ENCODE data around the gene AHCYL2. TPM values are rescaled to one million over a fixed set of nuclear protein-coding genes. Genes with fewer than 3 reads are reported as not detected.

Gene AHCYL2
- total and polyA plus RNA-seq, 4 donors, result 7.9 to 19.9 (median 10.9) TPM

GRCh38 chr7:129189661-129190310, 35.0 kb upstream of the AHCYL2 start:
- Histone ChIP-seq H3K9me3 (ENCODE audit: control insufficient read depth, low read length) (no peaks in the 10 kb centered on the region), H3K27ac (ENCODE audit: low read depth in 1 of 2, low read length in 2 of 2) (no peak overlapping the region), H3K4me1 (ENCODE audit: control insufficient read depth in 1 of 2, insufficient read depth in 2 of 2, low read length in 2 of 2) (no peaks in the 10 kb centered on the region), H3K4me3 (ENCODE audit: low read length in 2 of 2) (peak overlapping the region; percentile 74 to 90), H3K36me3 (ENCODE audit: control insufficient read depth in 1 of 2, insufficient read depth in 2 of 2, low read length in 1 of 2) (no peaks in the 10 kb centered on the region), H3K27me3 (ENCODE audit: control insufficient read depth in 1 of 2, insufficient read depth in 2 of 2, low read length in 1 of 2) (no peaks in the 10 kb centered on the region)
- ATAC-seq (ENCODE audit: low FRiP score) (no peak), DNase-seq (no peak)
- intact Hi-C loops (cut with DNase I), result no loop called here
- 7 to 12% methylated on average over 13 of the region's 13 CpGs for WGBS, 2 donors

- no peak overlapping the region for H3K27ac ChIP-seq (ENCODE audit: low read depth in 1 of 2, low read length in 2 of 2)
- ATAC-seq (ENCODE audit: low FRiP score) (no peak), DNase-seq (no peak)
- H3K27me3 ChIP-seq (ENCODE audit: control insufficient read depth in 1 of 2, insufficient read depth in 2 of 2, low read length in 1 of 2), result no peaks in the 10 kb centered on the region
- WGBS, 2 donors, result 86 to 90% methylated on average over 3 of the region's 3 CpGs
- H3K4me3 ChIP-seq (ENCODE audit: low read length in 2 of 2), result no peak overlapping the region
- no peaks in the 10 kb centered on the region for H3K9me3 ChIP-seq (ENCODE audit: control insufficient read depth, low read length)
- intact Hi-C loops (cut with DNase I), result no loop called here
- no peaks in the 10 kb centered on the region for H3K4me1 ChIP-seq (ENCODE audit: control insufficient read depth in 1 of 2, insufficient read depth in 2 of 2, low read length in 2 of 2)
- no peaks in the 10 kb centered on the region for H3K36me3 ChIP-seq (ENCODE audit: control insufficient read depth in 1 of 2, insufficient read depth in 2 of 2, low read length in 1 of 2)
These were observed 33.6 kb upstream of the AHCYL2 start for GRCh38 chr7:129191272-129191671.

- Histone ChIP-seq H3K4me1 (ENCODE audit: control insufficient read depth in 1 of 2, insufficient read depth in 2 of 2, low read length in 2 of 2) (no peaks in the 10 kb centered on the region), H3K9me3 (ENCODE audit: control insufficient read depth, low read length) (no peaks in the 10 kb centered on the region)
- ATAC-seq (ENCODE audit: low FRiP score), result no peak
These were observed 30.9 kb upstream of the AHCYL2 start for GRCh38 chr7:129193892-129194291.

DNA sequence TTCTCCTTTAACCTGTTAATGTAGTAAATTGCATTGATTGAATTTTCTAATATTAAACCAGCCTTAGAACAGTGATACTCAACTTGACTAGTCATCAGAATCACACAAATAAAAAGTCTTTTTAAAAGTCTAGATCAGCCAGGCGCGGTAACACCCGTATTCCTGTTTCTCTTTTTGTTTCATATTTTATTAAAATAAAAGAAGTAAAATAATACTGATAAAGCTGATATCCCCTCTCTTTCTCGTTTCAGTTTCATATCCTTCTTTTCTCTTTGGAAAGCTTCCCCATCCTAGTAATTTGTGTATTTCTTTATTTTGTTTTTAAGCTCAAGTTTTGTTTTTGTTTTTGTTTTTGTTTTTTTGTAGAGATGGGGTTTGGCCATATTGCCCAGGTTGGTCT, 27.1 kb upstream of the AHCYL2 start:
- H3K4me1 ChIP-seq (ENCODE audit: control insufficient read depth in 1 of 2, insufficient read depth in 2 of 2, low read length in 2 of 2), result no peaks in the 10 kb centered on the region
- no peak for ATAC-seq (ENCODE audit: low FRiP score)
- no peaks in the 10 kb centered on the region for H3K27me3 ChIP-seq (ENCODE audit: control insufficient read depth in 1 of 2, insufficient read depth in 2 of 2, low read length in 1 of 2)
- intact Hi-C loops (cut with DNase I), result no loop called here
- H3K4me3 ChIP-seq (ENCODE audit: low read length in 2 of 2), result no peak overlapping the region
- H3K27ac ChIP-seq (ENCODE audit: low read depth in 1 of 2, low read length in 2 of 2), result no peak overlapping the region
- 92 to 95% methylated on average over 4 of the region's 4 CpGs for WGBS, 2 donors
- no peaks in the 10 kb centered on the region for H3K36me3 ChIP-seq (ENCODE audit: control insufficient read depth in 1 of 2, insufficient read depth in 2 of 2, low read length in 1 of 2)
- H3K9me3 ChIP-seq (ENCODE audit: control insufficient read depth, low read length), result no peaks in the 10 kb centered on the region
- no peak for DNase-seq

More at GRCh38 chr7:129193892-129194291, 30.9 kb upstream of the AHCYL2 start:
- no peak overlapping the region for H3K27ac ChIP-seq (ENCODE audit: low read depth in 1 of 2, low read length in 2 of 2)
- WGBS, 2 donors, result 96 to 99% methylated on average over 3 of the region's 3 CpGs
- no peak for DNase-seq
- no peaks in the 10 kb centered on the region for H3K36me3 ChIP-seq (ENCODE audit: control insufficient read depth in 1 of 2, insufficient read depth in 2 of 2, low read length in 1 of 2)
- H3K4me3 ChIP-seq (ENCODE audit: low read length in 2 of 2), result no peak overlapping the region
- intact Hi-C loops (cut with DNase I), result no loop called here
- H3K27me3 ChIP-seq (ENCODE audit: control insufficient read depth in 1 of 2, insufficient read depth in 2 of 2, low read length in 1 of 2), result no peaks in the 10 kb centered on the region

GRCh38 chr7:129199406-129199805, 25.4 kb upstream of the AHCYL2 start:
- no peak for ATAC-seq (ENCODE audit: low FRiP score)
- WGBS, 2 donors, result 96 to 97% methylated on average over 4 of the region's 4 CpGs

GRCh38 chr7:129202058-129202777, 22.6 kb upstream of the AHCYL2 start:
- DNase-seq (peak in 1 of 2 donors; percentile 59), ATAC-seq (ENCODE audit: low FRiP score) (no peak)
- H3K27ac ChIP-seq (ENCODE audit: low read depth in 1 of 2, low read length in 2 of 2), result no peak overlapping the region
- no peak overlapping the region for H3K4me3 ChIP-seq (ENCODE audit: low read length in 2 of 2)
- H3K27me3 ChIP-seq (ENCODE audit: control insufficient read depth in 1 of 2, insufficient read depth in 2 of 2, low read length in 1 of 2), result no peaks in the 10 kb centered on the region
- H3K36me3 ChIP-seq (ENCODE audit: control insufficient read depth in 1 of 2, insufficient read depth in 2 of 2, low read length in 1 of 2), result no peaks in the 10 kb centered on the region
- intact Hi-C loops (cut with DNase I), result no loop called here
- no peaks in the 10 kb centered on the region for H3K4me1 ChIP-seq (ENCODE audit: control insufficient read depth in 1 of 2, insufficient read depth in 2 of 2, low read length in 2 of 2)
- H3K9me3 ChIP-seq (ENCODE audit: control insufficient read depth, low read length), result no peaks in the 10 kb centered on the region
- WGBS, 2 donors, result 83 to 86% methylated on average over 8 of the region's 8 CpGs

More at GRCh38 chr7:129199406-129199805, 25.4 kb upstream of the AHCYL2 start:
- no peak overlapping the region for H3K27ac ChIP-seq (ENCODE audit: low read depth in 1 of 2, low read length in 2 of 2)
- H3K36me3 ChIP-seq (ENCODE audit: control insufficient read depth in 1 of 2, insufficient read depth in 2 of 2, low read length in 1 of 2), result no peaks in the 10 kb centered on the region
- no peak for DNase-seq
- H3K9me3 ChIP-seq (ENCODE audit: control insufficient read depth, low read length), result no peaks in the 10 kb centered on the region
- H3K4me1 ChIP-seq (ENCODE audit: control insufficient read depth in 1 of 2, insufficient read depth in 2 of 2, low read length in 2 of 2), result no peaks in the 10 kb centered on the region
- H3K4me3 ChIP-seq (ENCODE audit: low read length in 2 of 2), result no peak overlapping the region
- no peaks in the 10 kb centered on the region for H3K27me3 ChIP-seq (ENCODE audit: control insufficient read depth in 1 of 2, insufficient read depth in 2 of 2, low read length in 1 of 2)
- intact Hi-C loops (cut with DNase I), result no loop called here

DNA sequence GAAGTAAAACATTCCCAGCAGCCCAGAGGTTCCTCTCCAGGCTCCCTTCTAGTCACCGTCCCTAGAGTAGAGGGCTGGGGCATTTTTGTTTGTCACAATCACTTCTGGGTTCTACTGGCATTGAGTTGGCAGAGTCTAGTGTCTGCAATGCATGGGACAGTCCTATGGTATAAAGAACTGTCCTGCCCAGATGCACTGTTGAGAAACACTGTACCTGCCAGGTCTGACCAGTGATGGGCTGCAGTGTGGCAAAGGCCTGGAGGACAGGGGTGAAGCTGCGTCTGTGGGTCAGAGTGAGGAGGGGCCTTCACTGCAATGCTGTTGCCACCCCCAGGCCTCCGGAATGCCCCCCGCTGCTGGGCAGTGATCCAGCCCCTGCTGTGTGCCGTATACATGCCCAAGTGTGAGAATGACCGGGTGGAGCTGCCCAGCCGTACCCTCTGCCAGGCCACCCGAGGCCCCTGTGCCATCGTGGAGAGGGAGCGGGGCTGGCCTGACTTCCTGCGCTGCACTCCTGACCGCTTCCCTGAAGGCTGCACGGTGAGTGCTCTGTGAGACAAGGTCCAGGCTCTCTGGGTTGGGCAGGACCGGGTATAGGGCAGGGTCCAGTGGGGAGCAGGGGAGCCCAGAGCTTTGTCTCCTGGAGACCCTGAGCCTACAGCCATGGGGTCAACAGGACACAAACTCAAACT, 21.6 kb upstream of the AHCYL2 start:
- no peak for ATAC-seq (ENCODE audit: low FRiP score)
- WGBS, 2 donors, result 88 to 89% methylated on average over 14 of the region's 14 CpGs

DNA sequence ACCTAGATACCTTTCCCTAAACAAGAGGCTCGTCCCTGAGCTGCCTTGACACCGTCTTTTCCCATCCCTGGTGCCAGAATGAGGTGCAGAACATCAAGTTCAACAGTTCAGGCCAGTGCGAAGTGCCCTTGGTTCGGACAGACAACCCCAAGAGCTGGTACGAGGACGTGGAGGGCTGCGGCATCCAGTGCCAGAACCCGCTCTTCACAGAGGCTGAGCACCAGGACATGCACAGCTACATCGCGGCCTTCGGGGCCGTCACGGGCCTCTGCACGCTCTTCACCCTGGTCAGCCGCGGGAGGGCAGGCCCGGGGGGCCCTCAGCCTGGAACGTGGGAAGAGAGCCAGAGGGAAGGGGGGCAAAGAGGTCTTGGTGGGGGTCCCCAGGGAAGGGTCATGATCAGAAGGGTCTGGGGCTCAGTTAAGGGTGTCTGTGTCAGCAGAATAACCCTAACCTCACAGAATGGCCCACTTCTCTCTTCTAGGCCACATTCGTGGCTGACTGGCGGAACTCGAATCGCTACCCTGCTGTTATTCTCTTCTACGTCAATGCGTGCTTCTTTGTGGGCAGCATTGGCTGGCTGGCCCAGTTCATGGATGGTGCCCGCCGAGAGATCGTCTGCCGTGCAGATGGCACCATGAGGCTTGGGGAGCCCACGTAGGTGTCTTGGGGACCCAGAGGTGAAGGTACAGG, 19.6 kb upstream of the AHCYL2 start:
- intact Hi-C loops (cut with DNase I), result no loop called here
- no peak overlapping the region for H3K27ac ChIP-seq (ENCODE audit: low read depth in 1 of 2, low read length in 2 of 2)
- DNase-seq (no peak), ATAC-seq (ENCODE audit: low FRiP score) (no peak)
- WGBS, 2 donors, result 91% methylated on average over 29 of the region's 29 CpGs
- H3K36me3 ChIP-seq (ENCODE audit: control insufficient read depth in 1 of 2, insufficient read depth in 2 of 2, low read length in 1 of 2), result peaks cover 0 to 4% of the 10 kb centered on the region in 2 donors
- H3K27me3 ChIP-seq (ENCODE audit: control insufficient read depth in 1 of 2, insufficient read depth in 2 of 2, low read length in 1 of 2), result no peaks in the 10 kb centered on the region
- no peaks in the 10 kb centered on the region for H3K9me3 ChIP-seq (ENCODE audit: control insufficient read depth, low read length)
- no peaks in the 10 kb centered on the region for H3K4me1 ChIP-seq (ENCODE audit: control insufficient read depth in 1 of 2, insufficient read depth in 2 of 2, low read length in 2 of 2)
- no peak overlapping the region for H3K4me3 ChIP-seq (ENCODE audit: low read length in 2 of 2)

More for the DNA sequence above, 21.6 kb upstream of the AHCYL2 start:
- Histone ChIP-seq H3K4me1 (ENCODE audit: control insufficient read depth in 1 of 2, insufficient read depth in 2 of 2, low read length in 2 of 2) (no peaks in the 10 kb centered on the region), H3K4me3 (ENCODE audit: low read length in 2 of 2) (no peak overlapping the region), H3K27ac (ENCODE audit: low read depth in 1 of 2, low read length in 2 of 2) (no peak overlapping the region), H3K36me3 (ENCODE audit: control insufficient read depth in 1 of 2, insufficient read depth in 2 of 2, low read length in 1 of 2) (no peaks in the 10 kb centered on the region), H3K27me3 (ENCODE audit: control insufficient read depth in 1 of 2, insufficient read depth in 2 of 2, low read length in 1 of 2) (no peaks in the 10 kb centered on the region), H3K9me3 (ENCODE audit: control insufficient read depth, low read length) (no peaks in the 10 kb centered on the region)
- intact Hi-C loops (cut with DNase I), result no loop called here
- no peak for DNase-seq

Measured in aorta (tissue), 5 donors.